B cell (primary cell): ENCODE measurements around the gene KCNQ1OT1.

ENCODE experiments used
- EZH2 ChIP-seq: IDR thresholded peaks from 2 replicates; pipeline ENCODE4 v1.6.1; 2012; ENCODE audit warnings: borderline replicate concordance, low read depth, mild to moderate bottlenecking, moderate library complexity, low read length; ENCODE audit not compliant: insufficient read depth, poor library complexity, severe bottlenecking
- TF ChIP-seq, protein P1 (sequence below): fragments of 200-600 bp; IDR thresholded peaks from one replicate; pipeline ENCODE4 v1.8.0; 2022; ENCODE audit warnings: antibody characterized with exemption, mild to moderate bottlenecking

DNA sequence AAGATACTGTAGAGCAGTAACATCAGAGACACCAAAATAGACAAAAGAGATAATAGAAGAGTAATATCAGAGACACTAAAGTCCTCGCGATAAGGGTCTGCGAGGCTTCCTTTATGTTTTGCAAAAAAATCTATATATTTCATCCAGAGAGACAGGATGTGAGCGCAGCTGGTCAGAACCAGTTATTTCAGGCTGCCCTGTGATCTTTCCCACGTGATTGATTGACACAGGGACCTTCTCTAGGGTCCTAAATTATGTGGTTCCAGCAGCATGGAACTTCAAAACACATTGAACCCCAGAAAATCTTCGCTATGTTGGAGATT lies 136.9 kb downstream of the KCNQ1OT1 start:
- TF ChIP-seq EZH2, result no peak
- TF ChIP-seq, protein P1, sequence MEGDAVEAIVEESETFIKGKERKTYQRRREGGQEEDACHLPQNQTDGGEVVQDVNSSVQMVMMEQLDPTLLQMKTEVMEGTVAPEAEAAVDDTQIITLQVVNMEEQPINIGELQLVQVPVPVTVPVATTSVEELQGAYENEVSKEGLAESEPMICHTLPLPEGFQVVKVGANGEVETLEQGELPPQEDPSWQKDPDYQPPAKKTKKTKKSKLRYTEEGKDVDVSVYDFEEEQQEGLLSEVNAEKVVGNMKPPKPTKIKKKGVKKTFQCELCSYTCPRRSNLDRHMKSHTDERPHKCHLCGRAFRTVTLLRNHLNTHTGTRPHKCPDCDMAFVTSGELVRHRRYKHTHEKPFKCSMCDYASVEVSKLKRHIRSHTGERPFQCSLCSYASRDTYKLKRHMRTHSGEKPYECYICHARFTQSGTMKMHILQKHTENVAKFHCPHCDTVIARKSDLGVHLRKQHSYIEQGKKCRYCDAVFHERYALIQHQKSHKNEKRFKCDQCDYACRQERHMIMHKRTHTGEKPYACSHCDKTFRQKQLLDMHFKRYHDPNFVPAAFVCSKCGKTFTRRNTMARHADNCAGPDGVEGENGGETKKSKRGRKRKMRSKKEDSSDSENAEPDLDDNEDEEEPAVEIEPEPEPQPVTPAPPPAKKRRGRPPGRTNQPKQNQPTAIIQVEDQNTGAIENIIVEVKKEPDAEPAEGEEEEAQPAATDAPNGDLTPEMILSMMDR, result no peak
